AG20443 (cell line): ENCODE data around the gene S100P.

Experiments
- DNase-seq: peaks from one replicate; pipeline ENCODE4 v3.0.0; 2012; ENCODE audit warnings: low spot score, mixed read lengths

The S100P gene

DNA sequence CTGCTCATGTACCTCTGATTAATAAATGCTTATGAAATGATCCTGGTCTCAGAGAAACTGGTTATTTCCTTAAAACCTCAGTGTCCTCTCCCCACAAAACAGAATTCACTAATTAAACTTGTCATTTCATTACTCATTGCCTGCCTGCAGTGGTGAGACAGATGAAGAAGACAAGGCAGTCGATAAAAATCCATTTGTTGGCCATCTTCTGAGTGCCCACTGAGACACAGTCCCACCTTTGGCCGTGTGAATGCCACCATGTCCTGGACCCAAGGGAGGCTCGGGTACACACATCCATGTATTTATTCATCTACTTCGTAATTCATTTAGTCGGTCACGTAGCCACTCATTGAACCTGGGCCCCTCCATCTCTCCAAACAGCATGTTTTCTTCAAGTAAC, 3.5 kb downstream of the S100P start:
- DNase-seq = no peak

DNA sequence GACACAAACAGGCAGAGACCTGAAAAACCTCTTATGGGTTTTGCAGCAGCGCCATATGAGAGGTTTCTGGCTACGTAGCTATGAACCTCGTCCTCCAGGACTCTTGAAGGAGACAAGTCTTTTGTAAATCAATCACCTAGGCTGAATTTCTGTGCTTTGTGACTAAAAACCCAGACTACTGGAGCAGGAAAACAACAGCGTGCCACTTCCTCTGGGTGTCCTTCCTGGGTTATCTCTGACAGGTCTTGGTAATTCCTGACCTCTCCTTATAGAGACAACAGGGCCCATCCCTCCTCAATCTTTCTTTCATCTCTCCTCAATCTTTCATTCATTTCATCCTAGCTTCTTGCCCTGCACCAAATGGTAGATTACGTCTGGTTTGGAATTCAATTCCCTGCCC, 5.7 kb downstream of the S100P start:
- DNase-seq = no peak

DNA sequence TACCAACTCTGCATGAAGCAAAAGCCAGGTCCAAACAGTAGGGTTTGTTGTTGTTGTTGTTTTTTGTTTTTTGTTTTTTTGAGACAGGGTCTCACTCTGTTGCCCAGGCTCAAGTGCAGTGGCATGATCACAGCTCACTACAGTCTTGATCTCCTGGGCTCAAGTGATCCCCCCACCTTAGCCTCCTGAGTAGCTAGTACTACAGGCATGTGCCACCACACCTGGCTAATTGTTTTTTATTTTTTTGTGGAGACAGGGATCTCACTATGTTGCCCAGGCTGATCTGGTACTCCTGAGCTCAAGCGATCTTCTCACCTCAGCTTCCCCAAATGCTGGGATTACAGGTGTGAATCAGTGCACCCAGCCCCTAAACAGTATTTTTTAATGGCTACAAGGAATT, 6.2 kb downstream of the S100P start:
- DNase-seq = no peak

DNA sequence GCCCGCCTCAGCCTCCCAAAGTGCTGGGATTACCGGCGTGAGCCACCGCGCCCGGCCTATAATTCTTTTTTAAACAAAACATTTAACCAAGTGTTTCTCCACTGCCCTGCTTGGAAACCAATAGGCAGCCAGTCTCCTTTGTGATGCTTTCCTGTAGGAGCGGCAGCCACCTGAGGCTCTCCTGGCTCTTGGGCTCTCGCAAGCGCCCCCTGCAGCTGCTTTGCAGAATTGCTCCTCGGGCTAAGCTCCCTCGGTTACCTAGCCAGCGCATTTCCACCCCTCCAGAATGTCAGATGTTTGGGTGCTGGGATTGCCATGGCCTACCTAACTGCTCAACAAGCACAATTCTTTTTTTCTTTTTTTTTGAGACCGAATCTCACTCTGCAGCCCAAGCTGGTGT, 7.7 kb downstream of the S100P start:
- DNase-seq = no peak

DNA sequence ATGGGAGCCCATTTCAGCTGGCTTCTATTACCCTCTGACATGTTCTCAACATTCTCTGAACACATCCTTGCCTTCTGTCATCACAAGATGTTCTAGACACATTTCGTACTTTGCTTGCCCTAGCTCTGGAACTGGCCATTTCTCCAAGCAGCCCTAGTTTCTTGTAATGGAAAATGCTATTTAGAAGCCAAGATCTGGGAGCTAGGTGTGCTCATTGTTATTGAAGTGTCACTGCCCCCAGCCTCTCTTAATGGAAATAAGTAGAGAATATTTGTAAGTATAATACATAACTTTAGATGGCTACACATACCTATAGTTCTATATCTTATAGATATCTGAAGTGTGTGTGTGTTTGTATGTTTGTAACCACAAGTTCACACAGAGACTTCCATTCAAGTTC, 9.1 kb downstream of the S100P start:
- no peak for DNase-seq

DNA sequence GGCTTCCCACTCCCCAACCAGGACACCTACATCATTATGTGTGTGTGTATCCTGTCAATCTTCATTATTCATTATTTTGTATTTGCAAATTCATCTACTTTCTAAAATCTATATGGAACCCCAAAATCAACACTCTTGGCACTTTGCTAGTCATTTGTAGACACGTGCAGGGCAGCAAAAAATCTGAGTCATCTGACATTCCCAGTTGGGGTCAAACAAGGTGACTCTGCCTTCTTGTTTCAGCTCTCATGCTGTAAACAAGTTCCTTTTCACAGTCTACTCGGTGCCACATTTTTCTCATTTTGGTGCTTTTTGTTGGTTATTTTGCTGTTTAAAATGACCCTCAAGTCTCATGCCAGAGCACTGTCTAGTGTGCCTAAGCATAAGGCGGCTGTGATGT, 10.1 kb downstream of the S100P start:
- no peak for DNase-seq

DNA sequence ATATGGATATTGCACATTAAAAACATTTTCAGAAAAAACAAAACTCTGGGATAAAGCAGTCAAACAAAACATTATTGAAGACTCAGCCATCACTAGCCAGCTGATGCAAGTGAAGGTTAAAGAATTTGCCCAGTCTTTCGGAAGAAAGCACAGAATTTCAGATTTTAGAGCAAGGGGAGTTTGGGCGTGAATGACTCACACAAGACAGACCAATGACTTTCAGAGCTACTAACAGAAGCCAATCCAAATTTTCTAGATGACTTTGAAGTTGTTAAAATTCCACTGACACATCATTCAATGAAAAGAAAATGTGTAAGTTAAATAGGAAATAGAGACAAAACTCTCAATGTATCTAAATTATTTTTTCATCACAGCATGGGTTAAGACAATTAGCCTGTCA, 12.0 kb downstream of the S100P start:
- no peak for DNase-seq

DNA sequence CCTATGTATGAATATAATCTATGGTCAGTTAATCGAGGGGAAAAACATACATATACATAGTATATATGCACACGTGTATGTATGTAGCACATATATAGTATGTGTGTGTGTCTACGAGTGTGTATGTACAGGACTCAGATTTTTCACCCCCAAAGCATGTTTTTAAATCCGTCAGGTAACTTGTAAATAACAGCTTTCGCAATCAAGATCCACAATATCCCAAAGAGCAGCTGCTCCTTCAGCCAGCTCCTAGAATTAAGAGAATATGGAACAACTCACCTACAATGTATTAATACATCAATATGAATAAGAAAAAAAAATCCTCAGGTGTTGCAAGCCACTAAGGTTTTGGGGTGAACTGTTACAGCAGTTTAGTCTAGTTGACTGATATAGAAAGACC, 12.5 kb downstream of the S100P start:
- no peak for DNase-seq

DNA sequence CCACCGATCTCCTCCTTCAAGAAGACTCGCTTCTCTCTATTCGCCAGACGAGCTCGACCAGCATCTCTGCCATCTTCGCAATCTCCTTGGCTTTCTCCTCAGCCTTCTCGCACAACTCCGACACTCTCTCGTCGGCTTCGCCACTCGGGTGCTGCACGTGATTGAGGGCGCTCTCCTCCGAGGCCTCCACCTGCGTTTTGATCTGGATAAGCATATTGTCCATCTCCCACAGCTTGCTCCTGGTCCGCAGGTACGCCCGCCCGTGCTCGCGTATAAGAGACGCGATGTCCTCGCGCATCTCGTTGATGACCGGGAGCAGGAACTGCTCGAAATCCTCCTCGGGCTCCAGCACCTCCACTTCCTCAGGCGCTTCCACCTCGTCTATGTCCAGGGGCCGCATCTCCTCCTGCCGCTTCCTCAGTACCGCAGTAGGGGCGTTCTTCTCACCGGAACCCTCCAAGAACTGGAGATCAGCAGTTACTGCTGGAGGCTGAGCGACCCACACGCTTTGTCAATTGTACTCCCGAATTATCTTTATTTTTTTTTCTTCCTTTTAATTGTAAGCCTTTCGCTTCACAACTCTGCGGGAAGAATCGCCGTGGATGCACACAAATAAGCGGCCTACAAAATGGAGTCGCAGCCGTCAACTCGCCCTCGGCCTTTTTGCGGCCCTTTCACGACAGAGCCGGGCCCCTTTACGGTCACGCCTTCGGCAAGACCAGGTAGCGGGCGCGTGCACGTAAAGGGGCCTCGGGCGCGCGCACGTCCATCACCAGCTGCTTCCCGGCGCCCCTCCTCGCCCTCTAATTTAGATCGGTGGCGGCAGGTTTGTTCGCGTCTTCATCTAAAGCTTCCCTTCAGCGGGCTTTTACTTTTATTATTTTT, 15.8 kb downstream of the S100P start, which contains the start of gene MRFAP1L1:
Gene MRFAP1L1 (minus strand): TSS at position 636 of the 885 bp plus-strand sequence. CDS start 236 bp downstream, at position 400.
- peak; percentile 97 for DNase-seq

DNA sequence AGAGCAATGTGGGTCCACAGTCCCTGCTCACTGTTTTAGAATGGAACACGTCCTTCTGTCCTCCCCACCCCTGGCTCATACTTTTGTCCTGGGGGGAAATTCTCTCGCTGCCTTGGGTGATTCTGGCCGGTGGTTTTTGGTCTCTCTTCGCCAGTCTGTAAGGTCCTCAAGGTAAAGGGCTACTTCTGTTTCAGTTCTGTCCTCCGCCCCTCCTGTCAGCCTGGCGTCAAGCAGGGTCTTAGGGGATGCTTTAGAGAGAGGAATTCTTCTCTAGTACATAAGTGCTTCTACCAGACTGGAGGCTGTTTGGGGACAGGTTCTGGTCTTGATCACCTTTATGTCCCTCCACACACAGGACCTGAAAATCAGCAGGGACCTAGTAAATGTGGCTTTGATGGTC, 16.6 kb downstream of the S100P start:
- no peak for DNase-seq

DNA sequence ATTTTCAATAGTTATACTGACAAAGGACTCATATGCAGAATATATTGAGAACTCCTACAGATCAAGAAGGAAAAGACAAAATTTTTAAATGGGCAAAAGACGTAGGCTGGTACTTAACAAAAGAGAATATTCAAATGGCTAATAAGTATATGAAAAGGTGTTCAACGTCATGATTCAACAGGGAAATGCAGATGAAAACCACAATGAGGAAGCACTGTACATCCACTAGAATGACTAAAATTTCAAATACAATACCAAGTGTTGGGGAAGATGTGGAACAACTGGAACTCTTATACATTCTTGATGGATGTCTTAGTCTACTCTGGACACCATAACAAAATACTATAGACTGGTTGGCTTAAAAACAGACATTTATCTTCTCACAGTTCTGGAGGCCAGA, 17.3 kb downstream of the S100P start:
- no peak for DNase-seq

DNA sequence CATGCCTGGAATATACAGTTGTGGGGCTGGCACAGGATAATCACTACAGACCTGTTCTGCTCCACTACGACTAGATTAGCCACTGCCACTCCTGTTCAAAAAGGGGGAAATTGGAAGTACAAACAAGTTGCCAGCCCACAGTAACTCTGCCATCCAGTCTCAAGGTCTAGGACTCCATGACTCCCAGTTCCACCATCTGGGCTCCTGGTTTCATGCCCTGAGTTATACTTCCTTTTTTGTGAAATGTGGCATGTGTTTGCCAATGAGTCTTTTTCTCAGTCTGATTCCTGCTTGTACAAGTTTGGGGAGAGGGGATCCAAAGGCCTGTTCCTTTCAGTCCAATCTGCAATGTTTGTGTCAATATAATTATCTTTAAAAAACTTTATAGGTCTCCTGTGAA, 21.3 kb downstream of the S100P start:
- no peak for DNase-seq

DNA sequence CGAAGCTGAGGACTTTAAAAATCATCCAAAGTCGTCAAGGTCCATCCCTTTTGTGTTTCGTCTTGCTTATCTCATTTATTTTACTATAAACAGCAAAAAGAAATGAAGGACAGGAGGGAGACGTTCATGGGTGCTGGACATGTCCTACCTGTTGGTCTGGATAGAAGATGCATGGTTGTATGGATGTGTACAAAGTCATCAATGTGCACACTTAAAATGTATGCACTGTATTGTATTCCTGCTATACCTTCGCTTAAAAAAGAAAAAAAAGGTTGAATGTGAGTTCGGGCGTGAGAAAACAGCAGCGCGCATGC, 22.0 kb downstream of the S100P start:
- no peak for DNase-seq

DNA sequence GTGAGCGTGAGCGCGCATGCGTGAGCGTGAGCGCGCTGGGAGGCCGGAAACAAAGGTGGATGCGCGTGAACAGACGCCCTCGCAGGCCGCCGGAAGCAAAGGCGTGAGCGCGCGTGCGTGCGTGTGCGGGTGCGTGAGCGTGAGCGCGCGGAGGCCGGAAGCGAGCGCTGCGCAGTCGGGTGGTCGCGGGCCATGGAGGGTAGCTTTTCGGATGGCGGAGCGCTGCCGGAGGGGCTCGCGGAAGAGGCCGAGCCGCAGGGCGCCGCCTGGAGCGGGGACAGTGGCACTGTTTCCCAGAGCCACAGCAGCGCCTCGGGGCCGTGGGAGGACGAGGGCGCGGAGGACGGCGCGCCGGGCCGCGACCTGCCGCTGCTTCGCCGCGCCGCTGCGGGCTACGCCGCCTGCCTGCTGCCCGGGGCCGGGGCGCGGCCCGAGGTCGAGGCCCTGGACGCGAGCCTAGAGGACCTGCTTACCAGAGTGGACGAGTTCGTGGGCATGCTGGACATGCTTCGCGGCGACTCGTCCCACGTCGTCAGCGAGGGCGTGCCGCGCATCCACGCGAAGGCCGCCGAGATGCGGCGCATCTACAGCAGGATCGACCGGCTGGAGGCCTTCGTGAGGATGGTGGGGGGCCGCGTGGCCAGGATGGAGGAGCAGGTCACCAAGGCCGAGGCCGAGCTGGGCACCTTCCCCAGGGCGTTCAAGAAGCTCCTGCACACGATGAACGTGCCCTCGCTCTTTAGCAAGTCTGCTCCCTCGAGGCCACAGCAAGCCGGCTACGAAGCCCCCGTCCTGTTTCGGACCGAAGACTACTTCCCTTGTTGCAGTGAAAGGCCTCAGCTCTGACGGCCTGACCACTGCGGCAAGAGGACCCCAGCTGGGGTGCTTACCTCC, 22.6 kb downstream of the S100P start, which contains the start of gene BLOC1S4:
Gene BLOC1S4 (plus strand): TSS at position 157 of the 894 bp plus-strand sequence. CDS start 36 bp downstream, at position 193.
- DNase-seq = peak; percentile 99

DNA sequence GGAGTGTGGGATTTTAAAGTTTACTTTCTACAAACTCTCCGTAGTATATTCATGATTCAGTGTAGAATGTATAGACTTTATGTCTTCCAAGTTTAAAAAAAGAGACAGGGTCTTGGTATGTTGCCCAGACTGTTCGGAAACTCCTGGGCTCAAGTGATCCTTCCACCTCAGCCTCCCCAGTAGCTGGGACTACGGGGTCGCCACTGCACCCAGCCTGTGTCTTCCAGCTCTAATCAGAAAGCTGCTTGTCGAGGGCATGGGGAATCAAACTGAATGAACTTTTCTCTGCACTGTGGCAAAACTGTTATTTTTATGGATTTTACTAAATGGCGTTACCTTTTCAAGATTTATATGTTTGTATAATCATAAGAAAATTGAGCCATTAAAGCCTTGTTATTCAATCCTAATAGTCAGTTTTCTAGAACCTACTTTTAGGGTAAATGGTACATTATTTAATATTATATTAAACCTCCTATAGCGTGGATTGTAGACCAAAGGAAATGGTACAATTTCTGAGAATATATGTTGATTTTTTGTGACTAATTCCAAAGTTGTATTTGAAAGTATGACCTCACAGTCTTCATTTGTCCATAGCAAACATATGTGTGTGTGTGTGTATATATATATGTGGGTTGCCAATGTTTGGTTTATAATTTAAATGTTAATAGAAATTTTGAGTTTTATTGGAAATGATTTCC, 23.4 kb downstream of the S100P start:
- no peak for DNase-seq

DNA sequence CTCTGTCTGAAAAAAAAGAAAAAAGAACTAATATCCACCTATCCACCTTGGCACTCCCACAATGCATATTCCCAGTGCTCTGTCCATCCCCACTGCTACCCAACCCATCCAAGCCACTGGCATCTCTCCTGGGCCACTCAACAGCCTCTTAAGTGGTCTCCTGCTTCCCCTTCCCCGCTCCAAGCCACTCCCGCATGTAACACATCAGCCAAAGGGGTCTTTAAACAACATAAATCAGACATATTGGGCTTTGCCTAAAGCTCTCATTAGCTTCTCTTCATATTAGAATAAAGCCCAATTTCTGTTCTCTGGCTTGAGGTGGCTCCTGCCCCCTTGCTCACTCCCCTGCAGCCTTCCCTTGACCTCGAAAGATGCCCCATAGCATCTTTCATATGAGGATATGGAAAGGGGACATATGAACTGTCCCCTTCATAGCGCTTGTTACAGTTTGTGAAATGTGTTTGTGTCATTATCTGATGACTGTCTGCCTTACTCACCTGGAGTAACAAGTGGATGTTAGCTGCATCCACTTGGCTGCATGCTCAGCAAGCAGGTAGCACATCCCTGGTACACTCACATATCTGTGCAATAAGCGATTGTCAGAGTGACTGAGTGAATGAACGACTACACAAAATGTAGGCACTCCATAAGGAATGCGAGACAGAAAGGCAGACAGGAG, 25.4 kb downstream of the S100P start:
- no peak for DNase-seq

DNA sequence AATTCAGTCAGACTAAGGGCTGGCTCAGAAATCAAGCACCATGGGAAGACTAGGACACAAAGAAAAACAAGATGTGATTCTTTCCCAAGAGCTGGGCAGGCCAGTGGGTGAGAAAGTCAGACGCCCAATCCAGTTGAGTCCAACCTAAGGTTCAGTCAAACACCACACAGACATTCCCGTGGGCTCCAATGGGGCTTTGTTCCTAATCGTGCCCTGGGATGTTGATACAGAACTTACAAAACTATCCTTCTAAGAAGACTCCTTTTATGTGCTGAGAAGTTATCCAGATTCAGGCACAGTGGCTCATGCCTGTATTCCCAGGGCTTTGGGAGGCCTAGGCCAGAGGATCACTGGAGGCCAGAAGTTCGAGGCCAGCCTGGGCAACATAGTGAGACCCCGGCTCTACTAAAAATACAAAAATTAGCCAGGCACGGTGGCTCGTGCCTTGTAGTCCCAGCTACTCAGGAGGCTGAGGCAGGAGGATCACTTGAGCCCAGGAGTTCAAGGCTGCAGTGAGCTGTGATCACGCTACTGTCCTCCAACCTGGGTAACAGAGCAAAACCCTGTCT, 26.0 kb downstream of the S100P start:
- no peak for DNase-seq

DNA sequence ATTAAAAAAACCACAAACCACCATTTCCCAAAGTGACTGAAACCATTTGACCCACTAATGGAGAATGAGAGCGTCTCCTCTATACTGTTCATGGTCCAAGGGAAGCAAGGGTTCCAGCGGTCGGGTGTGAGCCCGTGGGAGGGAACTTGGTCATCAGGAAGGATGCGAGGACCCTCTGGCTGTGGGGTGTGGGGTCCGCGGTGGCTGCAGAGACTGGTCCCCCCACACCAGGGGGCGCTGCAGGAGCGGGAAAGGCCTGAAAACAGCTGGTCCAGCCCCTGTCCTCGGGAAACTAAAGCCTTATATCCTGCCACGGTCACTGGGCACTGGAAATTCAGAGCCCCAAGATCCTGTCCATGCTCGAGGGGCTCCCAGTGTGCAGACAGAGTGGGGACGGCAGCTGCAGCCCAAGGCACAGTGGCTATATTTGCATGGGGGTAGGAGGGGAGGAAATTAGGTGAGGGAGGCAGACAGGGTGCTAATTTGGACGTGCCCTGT, 26.6 kb downstream of the S100P start:
- DNase-seq = peak; percentile 92

DNA sequence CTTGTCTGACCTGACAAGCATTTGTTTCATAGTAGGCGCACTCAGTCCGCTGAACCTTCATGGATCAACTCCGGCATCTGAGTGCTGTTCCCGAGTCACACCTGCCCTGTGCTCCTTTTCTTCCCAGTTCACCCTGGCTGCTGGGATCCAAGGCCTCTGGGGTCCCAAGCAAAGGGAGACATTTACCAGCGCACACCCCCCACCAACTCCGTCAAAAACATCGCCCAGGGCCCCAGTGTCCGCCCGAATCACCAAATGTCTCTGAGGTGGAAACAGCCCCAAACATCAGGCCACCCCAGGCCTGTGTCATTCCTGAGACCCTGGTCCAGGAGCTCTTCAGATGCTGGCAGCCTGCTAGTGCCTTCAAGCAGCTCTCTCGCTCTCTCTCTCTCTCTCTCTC, 27.4 kb downstream of the S100P start:
- no peak for DNase-seq

DNA sequence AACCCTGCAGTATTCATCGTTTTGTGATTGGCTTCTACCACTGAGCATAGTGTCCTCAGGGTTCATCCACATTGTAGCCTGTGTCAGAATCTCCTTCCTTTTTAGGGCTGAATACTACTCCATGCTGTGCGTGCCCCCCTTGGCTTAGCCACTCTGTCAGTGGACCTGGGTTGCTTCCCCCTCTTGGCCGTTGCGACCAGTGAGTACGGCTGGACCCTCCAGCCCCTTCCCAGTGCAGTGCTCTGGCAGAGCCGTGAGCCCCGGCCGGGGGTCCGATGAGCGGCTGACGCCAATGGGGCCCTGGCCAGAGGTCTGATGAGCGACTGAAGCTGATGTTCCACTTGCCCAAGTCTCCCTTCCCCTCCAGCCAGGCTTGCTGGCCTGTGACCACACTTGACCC, 29.2 kb downstream of the S100P start:
- DNase-seq = no peak

DNA sequence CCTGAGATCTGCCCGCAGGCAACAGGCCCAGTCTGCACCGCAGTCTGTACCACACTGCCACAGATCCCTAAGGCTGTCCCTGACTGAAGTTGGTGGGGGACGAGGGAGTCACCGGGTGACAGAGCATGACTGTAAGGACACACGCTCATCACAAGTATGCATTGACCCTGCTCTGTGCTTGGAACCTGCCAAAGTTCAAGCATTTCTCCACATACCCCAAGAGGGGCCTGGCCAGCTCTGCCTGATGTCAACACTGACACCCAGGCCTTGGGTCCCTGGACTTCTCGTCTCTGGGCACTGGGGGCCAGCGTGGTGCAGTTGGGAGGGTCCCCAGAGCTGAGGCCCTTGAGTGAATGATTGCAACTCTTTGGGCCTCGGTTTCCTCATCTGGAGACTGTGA, 30.2 kb downstream of the S100P start:
- DNase-seq = no peak
